Upper lobe of left lung (tissue), 4 donors: ENCODE measurements around the gene ITCH.

Experiments
- EP300 ChIP-seq, 4 donors: sonication (generic); formaldehyde crosslinking; IDR thresholded peaks; one replicate each; pipeline ENCODE4 v1.5.1; 2017; ENCODE audit warnings: antibody characterized with exemption in 4 of 4, control low read depth in 2 of 4
- POLR2AphosphoS5 ChIP-seq, 2 donors: sonication (generic); formaldehyde crosslinking; IDR thresholded peaks; one replicate each; pipeline ENCODE4 v1.5.1; 2017; ENCODE audit warnings: antibody characterized with exemption in 2 of 2
- TF ChIP-seq, protein P1 (sequence below), 6 experiments: fragments of 450-650 bp in 4 of 6; fragments of 200-600 bp in 2 of 6; sonication (generic) in 2 of 6; IDR thresholded peaks; one replicate each; pipeline ENCODE4 v1.5.1; 2016 to 2019; ENCODE audit warnings: antibody characterized with exemption in 6 of 6

GRCh38 chr20:34445177-34446065 is 82.3 kb downstream of the ITCH start:
- TF ChIP-seq EP300 (IDR thresholded peaks at IDR 0.05) (no peak), POLR2AphosphoS5 (IDR thresholded peaks at IDR 0.05) (no peak)
- TF ChIP-seq, protein P1, sequence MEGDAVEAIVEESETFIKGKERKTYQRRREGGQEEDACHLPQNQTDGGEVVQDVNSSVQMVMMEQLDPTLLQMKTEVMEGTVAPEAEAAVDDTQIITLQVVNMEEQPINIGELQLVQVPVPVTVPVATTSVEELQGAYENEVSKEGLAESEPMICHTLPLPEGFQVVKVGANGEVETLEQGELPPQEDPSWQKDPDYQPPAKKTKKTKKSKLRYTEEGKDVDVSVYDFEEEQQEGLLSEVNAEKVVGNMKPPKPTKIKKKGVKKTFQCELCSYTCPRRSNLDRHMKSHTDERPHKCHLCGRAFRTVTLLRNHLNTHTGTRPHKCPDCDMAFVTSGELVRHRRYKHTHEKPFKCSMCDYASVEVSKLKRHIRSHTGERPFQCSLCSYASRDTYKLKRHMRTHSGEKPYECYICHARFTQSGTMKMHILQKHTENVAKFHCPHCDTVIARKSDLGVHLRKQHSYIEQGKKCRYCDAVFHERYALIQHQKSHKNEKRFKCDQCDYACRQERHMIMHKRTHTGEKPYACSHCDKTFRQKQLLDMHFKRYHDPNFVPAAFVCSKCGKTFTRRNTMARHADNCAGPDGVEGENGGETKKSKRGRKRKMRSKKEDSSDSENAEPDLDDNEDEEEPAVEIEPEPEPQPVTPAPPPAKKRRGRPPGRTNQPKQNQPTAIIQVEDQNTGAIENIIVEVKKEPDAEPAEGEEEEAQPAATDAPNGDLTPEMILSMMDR (IDR thresholded peaks at IDR 0.05), result no peak
